Neural crest cell (in vitro differentiated cells): Measurements from ENCODE around the gene EXOSC7. TPM values are rescaled to one million over a fixed set of nuclear protein-coding genes. Genes with fewer than 3 reads are reported as not detected.
A peak's percentile ranks its signal among the peaks of the same experiment; 100 is the strongest.

ENCODE experiments used
- DNase-seq: peaks from one replicate; pipeline ENCODE4 v3.0.0; 2021; ENCODE audit warnings: low read depth, mixed read lengths, low spot score
- H3K27ac Mint-ChIP-seq: one replicate; pipeline ENCODE4 v1.8.0; 2021; ENCODE audit warnings: mild to moderate bottlenecking, mixed read lengths; ENCODE audit not compliant: unreplicated experiment
- H3K27me3 Mint-ChIP-seq: 2 replicates; pipeline ENCODE4 v1.8.0; 2021; ENCODE audit warnings: low read depth, mild to moderate bottlenecking, mixed read lengths
- H3K36me3 Mint-ChIP-seq: 2 replicates; pipeline ENCODE4 v1.8.0; 2021; ENCODE audit warnings: low read depth, mild to moderate bottlenecking, mixed read lengths
- H3K4me1 Mint-ChIP-seq: 2 replicates; pipeline ENCODE4 v1.8.0; 2021; ENCODE audit warnings: mixed read lengths
- H3K4me3 Mint-ChIP-seq: one replicate; pipeline ENCODE4 v1.8.0; 2021; ENCODE audit warnings: mild to moderate bottlenecking, mixed read lengths
- H3K9me3 Mint-ChIP-seq: 2 replicates; pipeline ENCODE4 v1.8.0; 2021; ENCODE audit warnings: mixed read lengths
- CTCF ChIP-seq: fragments of 200-600 bp; sonication (generic); conservative IDR thresholded peaks from 2 replicates; pipeline ENCODE4 v1.5.0; 2021; ENCODE audit warnings: antibody characterized with exemption, mild to moderate bottlenecking
- total RNA-seq: library from RNA; stranded (reverse); gene quantifications from 2 replicates; pipeline ENCODE4 v1.2.1, GENCODE V29; 2021

Gene EXOSC7
- total RNA-seq, 1 donor from 2014 or later = 50.7 TPM

- no peak for DNase-seq
- no peak overlapping the region for H3K27ac Mint-ChIP-seq
- no peaks in the 10 kb centered on the region for H3K4me1 Mint-ChIP-seq
- peaks cover 4% of the 10 kb centered on the region for H3K9me3 Mint-ChIP-seq
- H3K27me3 Mint-ChIP-seq = no peaks in the 10 kb centered on the region
- H3K4me3 Mint-ChIP-seq = no peak overlapping the region
- peak; percentile 22 for TF ChIP-seq CTCF
- H3K36me3 Mint-ChIP-seq = peaks cover 33% of the 10 kb centered on the region
Observed at GRCh38 chr3:45001738-45002137, 25.7 kb downstream of the EXOSC7 start.

GRCh38 chr3:45002139-45002660, 26.2 kb downstream of the EXOSC7 start:
- no peak for DNase-seq
- H3K27me3 Mint-ChIP-seq = no peaks in the 10 kb centered on the region
- no peak overlapping the region for H3K4me3 Mint-ChIP-seq
- TF ChIP-seq CTCF = no peak
- peaks cover 37% of the 10 kb centered on the region for H3K36me3 Mint-ChIP-seq
- H3K4me1 Mint-ChIP-seq = no peaks in the 10 kb centered on the region
- no peak overlapping the region for H3K27ac Mint-ChIP-seq
- peaks cover 4% of the 10 kb centered on the region for H3K9me3 Mint-ChIP-seq

- no peak overlapping the region for H3K4me3 Mint-ChIP-seq
- DNase-seq = no peak
- no peak overlapping the region for H3K27ac Mint-ChIP-seq
- H3K36me3 Mint-ChIP-seq = peaks cover 39% of the 10 kb centered on the region
- peaks cover 4% of the 10 kb centered on the region for H3K9me3 Mint-ChIP-seq
- no peaks in the 10 kb centered on the region for H3K27me3 Mint-ChIP-seq
- TF ChIP-seq CTCF = no peak
- H3K4me1 Mint-ChIP-seq = no peaks in the 10 kb centered on the region
Observed at GRCh38 chr3:45002720-45003119, 26.7 kb downstream of the EXOSC7 start.

- no peak for DNase-seq
- H3K36me3 Mint-ChIP-seq = peaks cover 42% of the 10 kb centered on the region
- no peak for TF ChIP-seq CTCF
Observed at GRCh38 chr3:45003406-45003805, 27.4 kb downstream of the EXOSC7 start.

GRCh38 chr3:45003859-45004258, 27.8 kb downstream of the EXOSC7 start:
- no peak for DNase-seq
- no peak overlapping the region for H3K27ac Mint-ChIP-seq
- H3K4me3 Mint-ChIP-seq = no peak overlapping the region
- H3K9me3 Mint-ChIP-seq = peaks cover 4% of the 10 kb centered on the region
- no peaks in the 10 kb centered on the region for H3K4me1 Mint-ChIP-seq
- H3K36me3 Mint-ChIP-seq = peaks cover 42% of the 10 kb centered on the region
- no peaks in the 10 kb centered on the region for H3K27me3 Mint-ChIP-seq
- no peak for TF ChIP-seq CTCF

More at GRCh38 chr3:45003406-45003805, 27.4 kb downstream of the EXOSC7 start:
- Mint-ChIP-seq H3K4me3 (no peak overlapping the region), H3K27me3 (no peaks in the 10 kb centered on the region), H3K4me1 (no peaks in the 10 kb centered on the region), H3K9me3 (peaks cover 4% of the 10 kb centered on the region), H3K27ac (no peak overlapping the region)

- TF ChIP-seq CTCF = no peak
- peaks cover 4% of the 10 kb centered on the region for H3K9me3 Mint-ChIP-seq
- no peaks in the 10 kb centered on the region for H3K27me3 Mint-ChIP-seq
- no peak for DNase-seq
- peaks cover 40% of the 10 kb centered on the region for H3K36me3 Mint-ChIP-seq
- no peak overlapping the region for H3K27ac Mint-ChIP-seq
- H3K4me3 Mint-ChIP-seq = no peak overlapping the region
- no peaks in the 10 kb centered on the region for H3K4me1 Mint-ChIP-seq
Observed at GRCh38 chr3:45007091-45007490, 31.0 kb downstream of the EXOSC7 start.
